Measurements from ENCODE around the gene CABCOCO1. TPM values are rescaled to one million over a fixed set of nuclear protein-coding genes. Genes with fewer than 3 reads are reported as not detected.
A peak's percentile ranks its signal among the peaks of the same experiment; 100 is the strongest.

CABCOCO1 gene
- 0.13 and 0.99 TPM in 2 replicates for total RNA-seq
- 0.19 TPM for polyA plus RNA-seq (2012)

- DNase-seq (ENCODE audit: low read depth) = peak; percentile 80
These were observed at the start of gene CABCOCO1 for GRCh38 chr10:61662794-61663259. CABCOCO1 (plus strand) TSS chr10:61662929; CDS start chr10:61662973, 44 bp downstream.

GRCh38 chr10:61613665-61614064, 49.1 kb upstream of the CABCOCO1 start:
- DNase-seq (ENCODE audit: low read depth) = no peak

- no peak for DNase-seq (ENCODE audit: low read depth)
These were observed 46.1 kb upstream of the CABCOCO1 start for GRCh38 chr10:61616611-61617010.

- no peak for DNase-seq (ENCODE audit: low read depth)
These were observed 45.5 kb upstream of the CABCOCO1 start for GRCh38 chr10:61617180-61617579.

GRCh38 chr10:61617586-61617985, 45.1 kb upstream of the CABCOCO1 start:
- no peak for DNase-seq (ENCODE audit: low read depth)

GRCh38 chr10:61618388-61618961, 44.3 kb upstream of the CABCOCO1 start:
- no peak for DNase-seq (ENCODE audit: low read depth)

- DNase-seq (ENCODE audit: low read depth) = no peak
These were observed 42.2 kb upstream of the CABCOCO1 start for GRCh38 chr10:61620506-61620905.

GRCh38 chr10:61621605-61622051, 41.1 kb upstream of the CABCOCO1 start:
- no peak for DNase-seq (ENCODE audit: low read depth)

- peak; percentile 80 for DNase-seq (ENCODE audit: low read depth)
These were observed 39.6 kb upstream of the CABCOCO1 start for GRCh38 chr10:61623161-61623560.

- DNase-seq (ENCODE audit: low read depth) = no peak
These were observed 36.5 kb upstream of the CABCOCO1 start for GRCh38 chr10:61626209-61626608.

- DNase-seq (ENCODE audit: low read depth) = no peak
These were observed 35.5 kb upstream of the CABCOCO1 start for GRCh38 chr10:61627266-61627665.

GRCh38 chr10:61628151-61628874, 34.4 kb upstream of the CABCOCO1 start:
- no peak for DNase-seq (ENCODE audit: low read depth)

- DNase-seq (ENCODE audit: low read depth) = peak; percentile 49
These were observed 33.7 kb upstream of the CABCOCO1 start for GRCh38 chr10:61628875-61629513.

- no peak for DNase-seq (ENCODE audit: low read depth)
These were observed 33.2 kb upstream of the CABCOCO1 start for GRCh38 chr10:61629576-61629975.

- no peak for DNase-seq (ENCODE audit: low read depth)
These were observed 30.6 kb upstream of the CABCOCO1 start for GRCh38 chr10:61632057-61632670.

- DNase-seq (ENCODE audit: low read depth) = no peak
These were observed 29.1 kb upstream of the CABCOCO1 start for GRCh38 chr10:61633665-61634064.

- DNase-seq (ENCODE audit: low read depth) = peak; percentile 47
These were observed 28.0 kb upstream of the CABCOCO1 start for GRCh38 chr10:61634746-61635145.

- no peak for DNase-seq (ENCODE audit: low read depth)
These were observed 27.3 kb upstream of the CABCOCO1 start for GRCh38 chr10:61635471-61635870.

- DNase-seq (ENCODE audit: low read depth) = no peak
These were observed 26.8 kb upstream of the CABCOCO1 start for GRCh38 chr10:61635932-61636331.

GRCh38 chr10:61639952-61640351, 22.8 kb upstream of the CABCOCO1 start:
- no peak for DNase-seq (ENCODE audit: low read depth)

- DNase-seq (ENCODE audit: low read depth) = no peak
These were observed 21.9 kb upstream of the CABCOCO1 start for GRCh38 chr10:61640856-61641255.

- no peak for DNase-seq (ENCODE audit: low read depth)
These were observed 20.6 kb upstream of the CABCOCO1 start for GRCh38 chr10:61642150-61642571.

All from myocyte (in vitro differentiated cells).